ENCODE data around the gene PEX7.

DNA sequence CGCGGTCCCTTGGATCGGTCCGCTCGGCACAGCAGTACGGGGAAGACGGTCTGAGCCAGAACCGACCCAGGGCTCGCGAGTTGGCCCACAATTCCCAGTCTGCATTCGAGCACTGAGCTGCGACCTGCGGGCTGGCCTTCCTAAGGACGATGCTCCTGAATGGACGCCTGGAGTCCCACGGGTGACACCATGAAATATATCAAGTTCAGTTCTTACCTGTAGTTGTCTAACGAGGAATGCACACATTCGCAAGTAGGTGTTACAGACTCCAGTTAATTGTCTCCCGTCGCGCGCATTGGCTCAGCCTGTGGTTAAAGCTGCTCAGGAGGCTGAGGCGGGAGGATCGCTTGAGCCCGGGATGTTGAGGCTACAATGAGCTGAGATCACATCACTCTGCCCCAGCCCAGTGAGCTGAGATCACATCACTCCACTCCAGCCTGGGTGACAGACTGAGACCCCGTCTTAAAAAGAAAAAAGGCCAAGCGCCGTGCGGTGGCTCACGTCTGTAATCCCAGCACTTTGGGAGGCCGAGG is 802 bp downstream of the PEX7 start:
- TF ChIP-seq, protein P1, sequence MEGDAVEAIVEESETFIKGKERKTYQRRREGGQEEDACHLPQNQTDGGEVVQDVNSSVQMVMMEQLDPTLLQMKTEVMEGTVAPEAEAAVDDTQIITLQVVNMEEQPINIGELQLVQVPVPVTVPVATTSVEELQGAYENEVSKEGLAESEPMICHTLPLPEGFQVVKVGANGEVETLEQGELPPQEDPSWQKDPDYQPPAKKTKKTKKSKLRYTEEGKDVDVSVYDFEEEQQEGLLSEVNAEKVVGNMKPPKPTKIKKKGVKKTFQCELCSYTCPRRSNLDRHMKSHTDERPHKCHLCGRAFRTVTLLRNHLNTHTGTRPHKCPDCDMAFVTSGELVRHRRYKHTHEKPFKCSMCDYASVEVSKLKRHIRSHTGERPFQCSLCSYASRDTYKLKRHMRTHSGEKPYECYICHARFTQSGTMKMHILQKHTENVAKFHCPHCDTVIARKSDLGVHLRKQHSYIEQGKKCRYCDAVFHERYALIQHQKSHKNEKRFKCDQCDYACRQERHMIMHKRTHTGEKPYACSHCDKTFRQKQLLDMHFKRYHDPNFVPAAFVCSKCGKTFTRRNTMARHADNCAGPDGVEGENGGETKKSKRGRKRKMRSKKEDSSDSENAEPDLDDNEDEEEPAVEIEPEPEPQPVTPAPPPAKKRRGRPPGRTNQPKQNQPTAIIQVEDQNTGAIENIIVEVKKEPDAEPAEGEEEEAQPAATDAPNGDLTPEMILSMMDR (IDR thresholded peaks at IDR 0.05), result no peak
- no peak for TF ChIP-seq POLR2A (IDR thresholded peaks at IDR 0.05)
